Measurements from ENCODE around the gene EYA4.

EYA4 gene

DNA sequence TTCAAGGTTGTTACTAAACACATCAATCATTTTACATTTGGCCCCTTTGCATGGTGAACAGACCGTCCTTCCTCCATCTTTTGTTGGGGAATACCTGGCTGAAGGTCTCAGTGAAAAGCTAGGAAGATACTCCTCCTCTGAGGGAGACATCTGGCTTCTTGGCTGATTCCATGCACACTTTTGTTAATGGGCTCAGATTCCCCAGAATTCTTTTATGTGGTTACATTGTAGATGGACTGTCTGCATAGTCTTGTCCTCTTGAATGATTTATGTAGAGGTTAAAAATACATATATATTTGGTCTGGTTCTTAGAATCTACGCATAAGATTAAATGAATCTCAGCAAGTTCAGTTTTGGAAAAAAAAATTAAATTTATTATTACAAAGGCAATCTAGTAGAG, 167.0 kb downstream of the EYA4 start:
- no peak for TF ChIP-seq POLR2A (IDR thresholded peaks at IDR 0.05; ENCODE audit: low read depth, low read length)
- no peak for TF ChIP-seq POLR2AphosphoS5 (IDR thresholded peaks at IDR 0.05; ENCODE audit: low read depth, low read length)
- TF ChIP-seq TAF1 (IDR thresholded peaks at IDR 0.05; ENCODE audit: borderline replicate concordance, low read depth, low read length), result no peak
- FAIRE-seq (no peak), DNase-seq (ENCODE audit: insufficient read length) (no peak)

DNA sequence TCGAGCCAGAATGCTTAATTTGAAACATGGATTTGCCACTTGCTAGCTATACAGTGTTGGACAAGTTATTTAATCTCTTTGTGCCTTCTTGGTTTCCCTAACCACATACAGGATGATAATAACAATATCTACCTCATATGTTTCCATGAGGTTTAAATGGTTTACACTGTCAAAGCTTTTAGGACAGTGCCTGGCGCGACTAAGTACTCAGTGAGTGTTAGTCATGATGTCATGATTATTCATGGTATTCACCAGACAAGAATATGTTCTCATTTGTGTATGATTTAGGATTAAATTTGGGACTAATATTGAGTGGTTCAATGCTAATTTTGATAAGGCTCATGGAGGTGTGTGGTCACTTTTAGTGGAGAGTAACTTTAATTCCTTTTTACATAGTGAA, 167.4 kb downstream of the EYA4 start:
- TF ChIP-seq POLR2A (IDR thresholded peaks at IDR 0.05; ENCODE audit: low read depth, low read length), result no peak
- TF ChIP-seq TAF1 (IDR thresholded peaks at IDR 0.05; ENCODE audit: borderline replicate concordance, low read depth, low read length), result no peak
- TF ChIP-seq POLR2AphosphoS5 (IDR thresholded peaks at IDR 0.05; ENCODE audit: low read depth, low read length), result no peak
- FAIRE-seq (no peak), DNase-seq (ENCODE audit: insufficient read length) (no peak)

DNA sequence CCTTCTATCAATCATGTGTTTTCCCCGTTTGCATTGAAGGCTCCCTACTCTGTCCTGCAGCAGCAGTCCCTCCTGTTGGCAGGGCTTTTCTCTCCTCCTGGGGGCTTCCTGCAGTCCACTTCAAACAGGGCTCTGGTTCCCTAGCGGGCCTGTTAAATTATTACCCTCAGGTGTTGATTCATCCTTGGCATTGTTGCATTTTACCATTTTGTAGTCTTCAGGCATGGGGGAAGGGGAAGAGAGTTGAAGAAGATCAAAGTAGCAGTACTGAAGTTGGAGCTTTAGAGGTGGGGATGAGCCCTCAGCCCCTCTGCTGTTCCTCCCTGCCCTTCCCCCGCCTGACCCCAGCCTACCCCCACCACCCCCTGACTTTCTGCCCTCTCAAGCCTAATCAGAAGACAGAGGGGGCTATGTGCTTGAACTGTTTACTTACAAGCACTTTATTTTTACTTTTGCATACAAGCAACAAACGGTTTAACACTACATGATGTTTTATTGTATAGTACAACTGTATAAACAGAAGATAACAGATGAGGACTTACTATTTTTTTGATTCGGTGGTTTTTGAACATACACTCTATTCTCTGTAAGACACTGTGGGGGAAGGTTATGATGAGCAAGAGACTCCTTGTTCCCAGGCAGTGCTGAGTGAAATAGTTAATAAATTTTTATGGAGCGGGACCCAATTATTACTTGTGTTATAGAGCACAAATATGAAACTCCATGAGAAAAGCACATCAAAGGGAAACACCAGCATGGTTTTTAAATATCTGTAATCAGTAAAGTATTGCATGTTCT, 169.7 kb downstream of the EYA4 start:
- no peak for DNase-seq (ENCODE audit: insufficient read length)
- no peak for TF ChIP-seq POLR2AphosphoS5 (IDR thresholded peaks at IDR 0.05; ENCODE audit: low read depth, low read length)
- TF ChIP-seq TAF1 (IDR thresholded peaks at IDR 0.05; ENCODE audit: borderline replicate concordance, low read depth, low read length), result no peak
- TF ChIP-seq POLR2A (IDR thresholded peaks at IDR 0.05; ENCODE audit: low read depth, low read length), result no peak
- no peak for FAIRE-seq

DNA sequence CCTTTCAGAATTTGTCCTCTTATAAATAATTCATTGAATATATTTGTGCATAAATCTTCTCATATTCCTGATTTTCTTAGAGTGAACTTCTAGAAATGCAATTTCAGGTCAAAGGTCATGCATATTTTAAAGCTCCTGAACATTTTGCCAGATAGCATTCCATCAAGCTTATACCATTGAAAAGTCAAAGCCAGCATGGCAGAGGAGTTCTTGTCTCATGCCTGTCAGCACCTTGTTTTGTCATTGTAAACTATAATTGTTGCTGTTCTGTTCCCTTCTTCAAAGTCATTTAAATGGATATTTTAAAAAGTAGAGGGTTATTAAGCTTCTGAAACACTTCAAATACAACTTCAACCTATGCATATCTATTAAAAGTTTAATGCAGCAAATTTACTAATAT, 170.6 kb downstream of the EYA4 start:
- FAIRE-seq (no peak), DNase-seq (ENCODE audit: insufficient read length) (no peak)
- no peak for TF ChIP-seq POLR2A (IDR thresholded peaks at IDR 0.05; ENCODE audit: low read depth, low read length)
- no peak for TF ChIP-seq TAF1 (IDR thresholded peaks at IDR 0.05; ENCODE audit: borderline replicate concordance, low read depth, low read length)
- no peak for TF ChIP-seq POLR2AphosphoS5 (IDR thresholded peaks at IDR 0.05; ENCODE audit: low read depth, low read length)

DNA sequence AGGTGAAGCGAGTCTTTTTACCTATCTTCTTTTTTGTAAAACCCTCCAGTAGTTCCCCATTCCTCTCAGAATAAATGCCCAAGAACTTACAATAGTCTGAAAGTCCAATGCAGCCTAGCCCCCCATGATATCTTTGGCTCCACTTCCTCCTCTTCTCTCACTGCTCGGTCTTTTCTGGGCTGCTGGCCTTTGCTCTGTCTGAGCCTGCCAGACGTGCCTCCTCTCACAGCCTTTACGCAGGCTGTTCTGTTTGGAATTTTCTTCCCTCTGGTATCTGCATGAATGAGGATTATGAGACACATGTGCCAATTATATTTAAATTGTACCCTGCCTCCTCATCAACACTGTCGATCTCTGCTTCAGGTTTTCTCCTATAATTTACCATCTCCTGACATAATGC, 174.1 kb downstream of the EYA4 start:
- DNase-seq (ENCODE audit: insufficient read length) (no peak), FAIRE-seq (no peak)
- TF ChIP-seq TAF1 (IDR thresholded peaks at IDR 0.05; ENCODE audit: borderline replicate concordance, low read depth, low read length) (no peak), POLR2AphosphoS5 (IDR thresholded peaks at IDR 0.05; ENCODE audit: low read depth, low read length) (no peak), POLR2A (IDR thresholded peaks at IDR 0.05; ENCODE audit: low read depth, low read length) (no peak)

DNA sequence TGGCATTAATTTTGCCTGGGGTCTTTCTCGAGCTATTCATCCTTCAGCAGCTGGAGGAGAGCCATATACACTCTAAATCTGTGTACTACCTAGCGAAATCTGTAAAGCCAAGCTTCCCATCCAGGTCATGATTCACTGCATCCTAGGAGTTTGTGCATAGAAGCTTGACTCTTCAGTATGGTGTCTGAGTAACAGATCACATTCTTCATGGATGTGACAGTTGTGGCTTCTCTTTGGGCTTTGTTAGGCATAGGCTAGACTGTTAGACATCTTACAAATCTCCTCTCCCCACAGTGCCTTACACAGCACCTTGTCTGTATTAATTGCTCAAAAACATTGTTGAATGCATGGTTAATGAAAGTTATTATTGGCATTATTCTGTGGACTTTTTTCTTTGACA, 177.0 kb downstream of the EYA4 start:
- no peak for TF ChIP-seq TAF1 (IDR thresholded peaks at IDR 0.05; ENCODE audit: borderline replicate concordance, low read depth, low read length)
- no peak for TF ChIP-seq POLR2A (IDR thresholded peaks at IDR 0.05; ENCODE audit: low read depth, low read length)
- TF ChIP-seq POLR2AphosphoS5 (IDR thresholded peaks at IDR 0.05; ENCODE audit: low read depth, low read length), result no peak
- FAIRE-seq (no peak), DNase-seq (ENCODE audit: insufficient read length) (no peak)

GRCh38 chr6:133423242-133423641, 182.1 kb downstream of the EYA4 start:
- no peak for TF ChIP-seq POLR2AphosphoS5 (IDR thresholded peaks at IDR 0.05; ENCODE audit: low read depth, low read length)
- TF ChIP-seq TAF1 (IDR thresholded peaks at IDR 0.05; ENCODE audit: borderline replicate concordance, low read depth, low read length), result no peak
- TF ChIP-seq POLR2A (IDR thresholded peaks at IDR 0.05; ENCODE audit: low read depth, low read length), result no peak
- DNase-seq (ENCODE audit: insufficient read length) (no peak), FAIRE-seq (no peak)

DNA sequence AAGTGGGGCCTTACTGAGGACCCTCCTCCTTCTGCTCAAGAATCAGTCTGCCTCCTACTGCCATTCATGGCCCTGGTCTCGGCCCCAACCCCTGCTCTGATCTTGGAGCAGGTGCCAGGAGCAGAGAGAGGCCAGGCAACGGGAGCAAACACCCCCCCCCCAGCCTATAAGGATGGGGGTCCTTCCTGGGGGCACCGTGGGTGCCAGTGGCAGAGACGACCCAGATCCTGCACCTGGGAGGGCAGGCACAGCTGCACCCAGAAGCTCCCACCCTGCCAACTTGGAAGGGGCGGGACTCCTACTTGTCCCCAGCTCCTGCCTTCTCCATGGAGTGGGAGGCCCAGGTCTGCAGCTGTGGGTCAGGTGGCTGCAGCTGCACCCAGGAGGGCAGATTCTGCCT, 183.2 kb downstream of the EYA4 start:
- FAIRE-seq (no peak), DNase-seq (ENCODE audit: insufficient read length) (no peak)
- no peak for TF ChIP-seq TAF1 (IDR thresholded peaks at IDR 0.05; ENCODE audit: borderline replicate concordance, low read depth, low read length)
- TF ChIP-seq POLR2A (IDR thresholded peaks at IDR 0.05; ENCODE audit: low read depth, low read length), result no peak
- no peak for TF ChIP-seq POLR2AphosphoS5 (IDR thresholded peaks at IDR 0.05; ENCODE audit: low read depth, low read length)

- DNase-seq (ENCODE audit: insufficient read length) (no peak), FAIRE-seq (no peak)
- TF ChIP-seq POLR2AphosphoS5 (IDR thresholded peaks at IDR 0.05; ENCODE audit: low read depth, low read length), result no peak
- TF ChIP-seq TAF1 (IDR thresholded peaks at IDR 0.05; ENCODE audit: borderline replicate concordance, low read depth, low read length), result no peak
- no peak for TF ChIP-seq POLR2A (IDR thresholded peaks at IDR 0.05; ENCODE audit: low read depth, low read length)
Measured at GRCh38 chr6:133426038-133426437, 184.9 kb downstream of the EYA4 start.

GRCh38 chr6:133428295-133428694, 187.1 kb downstream of the EYA4 start:
- no peak for DNase-seq (ENCODE audit: insufficient read length)
- no peak for FAIRE-seq
- no peak for TF ChIP-seq TAF1 (IDR thresholded peaks at IDR 0.05; ENCODE audit: borderline replicate concordance, low read depth, low read length)
- TF ChIP-seq POLR2A (IDR thresholded peaks at IDR 0.05; ENCODE audit: low read depth, low read length), result no peak

- TF ChIP-seq POLR2A (IDR thresholded peaks at IDR 0.05; ENCODE audit: low read depth, low read length) (no peak), TAF1 (IDR thresholded peaks at IDR 0.05; ENCODE audit: borderline replicate concordance, low read depth, low read length) (no peak), POLR2AphosphoS5 (IDR thresholded peaks at IDR 0.05; ENCODE audit: low read depth, low read length) (no peak)
- FAIRE-seq, result no peak
- no peak for DNase-seq (ENCODE audit: insufficient read length)
Measured at GRCh38 chr6:133430530-133430929, 189.4 kb downstream of the EYA4 start.

DNA sequence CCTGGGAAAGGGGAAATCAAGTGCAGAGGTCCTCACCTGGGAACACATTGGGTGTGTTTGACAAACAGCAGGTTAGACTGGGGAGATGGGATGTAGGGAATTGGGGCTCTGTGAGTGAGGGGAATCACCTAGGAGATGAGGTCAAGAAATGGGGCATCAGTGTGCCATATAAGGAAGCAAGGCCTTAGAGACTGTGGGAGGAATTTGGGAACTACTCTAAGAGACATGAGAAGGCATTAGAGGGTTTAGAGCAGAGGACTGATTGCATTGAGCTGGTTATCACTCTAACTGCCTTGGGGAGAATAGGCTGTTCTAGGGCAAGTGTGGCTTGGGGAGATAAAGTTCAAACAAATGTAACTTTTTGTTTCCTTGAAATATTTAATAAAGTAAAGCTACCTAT, 189.9 kb downstream of the EYA4 start:
- TF ChIP-seq TAF1 (IDR thresholded peaks at IDR 0.05; ENCODE audit: borderline replicate concordance, low read depth, low read length) (no peak), POLR2AphosphoS5 (IDR thresholded peaks at IDR 0.05; ENCODE audit: low read depth, low read length) (no peak), POLR2A (IDR thresholded peaks at IDR 0.05; ENCODE audit: low read depth, low read length) (no peak)
- FAIRE-seq (no peak), DNase-seq (ENCODE audit: insufficient read length) (no peak)

All from GM12892 (cell line).